Esophagus squamous epithelium (tissue), 5 donors: ENCODE measurements around the gene HNF1B. TPM values are rescaled to one million over a fixed set of nuclear protein-coding genes. Genes with fewer than 3 reads are reported as not detected.

Source experiments
- DNase-seq: peaks from one replicate; lab custom pipeline; 2025; lab: John Stamatoyannopoulos, UW
- H3K27ac ChIP-seq, 4 donors: fragments of 200-600 bp; sonication (generic); one replicate each; pipeline ENCODE4 v1.5.1; 2016 to 2019; ENCODE audit warnings: mild to moderate bottlenecking in 1 of 4
- H3K27me3 ChIP-seq, 4 donors: fragments of 200-600 bp; sonication (generic); 1 replicate in 3 of 4; 2 replicates in 1 of 4; pipeline versions ENCODE4 v1.5.1 to v1.6.0; 2017 to 2021; ENCODE audit warnings: antibody characterized with exemption in 1 of 4
- H3K36me3 ChIP-seq, 3 donors: fragments of 200-600 bp; sonication (generic); one replicate each; pipeline ENCODE4 v1.5.1; 2016 to 2019
- H3K4me1 ChIP-seq, 3 donors: fragments of 200-600 bp; sonication (generic); one replicate each; pipeline ENCODE4 v1.5.1; 2017 to 2019
- H3K4me3 ChIP-seq, 4 donors: fragments of 200-600 bp; sonication (generic); 1 replicate in 3 of 4; 2 replicates in 1 of 4; pipeline ENCODE4 v1.5.1; 2016 to 2019; ENCODE audit warnings: mild to moderate bottlenecking in 2 of 4, moderate library complexity in 1 of 4
- H3K9me3 ChIP-seq, 3 donors: fragments of 200-600 bp; sonication (generic); one replicate each; pipeline ENCODE4 v1.5.1; 2016 to 2019
- CTCF ChIP-seq, 6 experiments: fragments of 450-650 bp in 4 of 6; fragments of 200-600 bp in 2 of 6; sonication (generic) in 2 of 6; IDR thresholded peaks; one replicate each; pipeline ENCODE4 v1.5.1; 2016 to 2019; ENCODE audit warnings: antibody characterized with exemption in 6 of 6, mild to moderate bottlenecking in 4 of 6, moderate library complexity in 4 of 6
- POLR2A ChIP-seq, 4 donors: fragments of 450-650 bp; IDR thresholded peaks; one replicate each; pipeline ENCODE4 v1.6.1; 2017; ENCODE audit warnings: antibody characterized with exemption in 4 of 4, mild to moderate bottlenecking in 4 of 4, moderate library complexity in 3 of 4
- WGBS, 2 donors: methylation state at CpG; one replicate each; pipeline ENCODE4 v1.1.5; 2018; 5-methylcytosine and 5-hydroxymethylcytosine counted together
- intact Hi-C: fragments of 100-400 bp; cut with DNase I; formaldehyde crosslinking; loops from one replicate; pipeline ENCODE4 v1.15.0; 2022
- total RNA-seq, 4 donors: library from RNA; depleted of rRNA; stranded (reverse); fragments of >200 nt; gene quantifications; one replicate each; pipeline ENCODE4 v1.1.0, GENCODE V29; 2016
- donor health status: DM: yes; HTN: yes; CAD: no.

HNF1B gene
- total RNA-seq, 4 donors from 2014 or later: not detected

GRCh38 chr17:37661400-37662014 lies 83.4 kb downstream of the HNF1B start:
- no peaks in the 10 kb centered on the region for H3K4me1 ChIP-seq
- intact Hi-C loops: no loop called here
- H3K27me3 ChIP-seq: no peaks in the 10 kb centered on the region
- TF ChIP-seq CTCF (IDR thresholded peaks at IDR 0.05) (peak in 1 of 6 experiments; percentile 23), POLR2A (IDR thresholded peaks at IDR 0.05) (no peak)
- no peak for DNase-seq
- H3K27ac ChIP-seq: no peak overlapping the region
- H3K9me3 ChIP-seq: no peaks in the 10 kb centered on the region
- no peaks in the 10 kb centered on the region for H3K36me3 ChIP-seq
- WGBS, 2 donors: 64 to 82% methylated on average over 1 of the region's 1 CpG
- no peak overlapping the region for H3K4me3 ChIP-seq

GRCh38 chr17:37659925-37660324 lies 84.9 kb downstream of the HNF1B start:
- H3K9me3 ChIP-seq: no peaks in the 10 kb centered on the region
- intact Hi-C loops: no loop called here

GRCh38 chr17:37657202-37657601 lies 87.7 kb downstream of the HNF1B start:
- Histone ChIP-seq H3K4me3 (no peak overlapping the region), H3K9me3 (no peaks in the 10 kb centered on the region), H3K27ac (no peak overlapping the region), H3K36me3 (no peaks in the 10 kb centered on the region), H3K4me1 (no peaks in the 10 kb centered on the region), H3K27me3 (peaks cover 0 to 21% (median 0%) of the 10 kb centered on the region in 4 donors)
- no peak for TF ChIP-seq CTCF (IDR thresholded peaks at IDR 0.05)
- TF ChIP-seq POLR2A (IDR thresholded peaks at IDR 0.05): no peak
- no peak for DNase-seq
- WGBS, 2 donors: 75 to 87% methylated on average over 1 of the region's 1 CpG
- intact Hi-C loops: no loop called here

More at GRCh38 chr17:37659925-37660324, 84.9 kb downstream of the HNF1B start:
- Histone ChIP-seq H3K4me1 (no peaks in the 10 kb centered on the region), H3K27me3 (peaks cover 0 to 3% (median 0%) of the 10 kb centered on the region in 4 donors), H3K27ac (no peak overlapping the region), H3K4me3 (no peak overlapping the region), H3K36me3 (no peaks in the 10 kb centered on the region)
- TF ChIP-seq POLR2A (IDR thresholded peaks at IDR 0.05) (no peak), CTCF (IDR thresholded peaks at IDR 0.05) (no peak)
- no peak for DNase-seq
- 41 to 72% methylated on average over 5 of the region's 5 CpGs for WGBS, 2 donors

DNA sequence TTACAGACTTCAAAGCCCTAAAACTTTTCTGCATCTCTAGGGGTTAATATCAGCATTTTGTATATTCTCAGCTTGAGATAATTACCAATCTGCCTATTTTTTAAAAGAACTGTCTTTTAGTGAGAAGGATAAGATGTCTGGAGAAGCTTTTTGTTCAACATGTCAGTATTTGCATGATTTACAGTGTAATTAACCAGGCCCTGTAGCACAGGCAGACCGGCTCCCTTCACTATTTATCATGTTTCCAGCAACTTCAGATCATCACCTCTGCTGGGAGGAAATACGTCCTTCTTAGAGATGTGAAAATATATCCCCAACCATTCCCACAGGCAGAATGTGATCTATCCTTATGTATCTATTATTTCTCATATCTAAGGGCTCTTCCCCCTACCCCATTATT lies 93.0 kb downstream of the HNF1B start:
- no peak for DNase-seq
- Histone ChIP-seq H3K36me3 (no peaks in the 10 kb centered on the region), H3K9me3 (no peaks in the 10 kb centered on the region), H3K4me3 (no peak overlapping the region), H3K27me3 (peaks cover 0 to 71% (median 0%) of the 10 kb centered on the region in 4 donors), H3K27ac (no peak overlapping the region), H3K4me1 (peaks cover 0 to 11% (median 0%) of the 10 kb centered on the region in 3 donors)
- TF ChIP-seq CTCF (IDR thresholded peaks at IDR 0.05) (no peak), POLR2A (IDR thresholded peaks at IDR 0.05) (no peak)
- 54 to 87% methylated on average over 2 of the region's 2 CpGs for WGBS, 2 donors
- intact Hi-C loops: no loop called here

- no peak for DNase-seq
- no peaks in the 10 kb centered on the region for H3K9me3 ChIP-seq
- H3K4me3 ChIP-seq: no peak overlapping the region
- WGBS, 2 donors: 49 to 56% methylated on average over 6 of the region's 6 CpGs
- no peak for TF ChIP-seq POLR2A (IDR thresholded peaks at IDR 0.05)
- TF ChIP-seq CTCF (IDR thresholded peaks at IDR 0.05): peak in 1 of 6 experiments; percentile 7
- intact Hi-C loops: no loop called here
- H3K36me3 ChIP-seq: no peaks in the 10 kb centered on the region
- H3K4me1 ChIP-seq: peaks cover 0 to 11% (median 0%) of the 10 kb centered on the region in 3 donors
- H3K27me3 ChIP-seq: peaks cover 0 to 85% (median 0%) of the 10 kb centered on the region in 4 donors
- H3K27ac ChIP-seq: no peak overlapping the region
Observed at GRCh38 chr17:37650419-37651003, 94.3 kb downstream of the HNF1B start.
